Stimulated activated CD4-positive, alpha-beta T cell treated with anti-CD3 and anti-CD28 coated beads, Interleukin-1b, Interleukin-23, amount 100 ng/mL, for 24 hours (primary cell): Measurements from ENCODE around the gene PKD2L2.
"Not testable (repeated sequence)": the region's sequence is repeated elsewhere in the genome, so short reads cannot be mapped to it uniquely, and the experiment has no call there.

Source experiments
- DNase-seq, 4 experiments: peaks; one replicate each; pipeline ENCODE4 v3.0.0-alpha.2; 2020; ENCODE audit warnings: low read depth in 4 of 4, low spot score in 1 of 4

PKD2L2 gene

GRCh38 chr5:137888863-137889759 lies at the start of gene PKD2L2:
PKD2L2 (plus strand) TSS chr5:137889457; CDS start chr5:137889492, 35 bp downstream.
- DNase-seq: peak; percentile 51 to 81 (median 66)

GRCh38 chr5:137842296-137842695 lies 47.0 kb upstream of the PKD2L2 start:
- DNase-seq: no peak

- DNase-seq: no peak
Measured at GRCh38 chr5:137843676-137844299, 45.5 kb upstream of the PKD2L2 start.

GRCh38 chr5:137845472-137845871 lies 43.8 kb upstream of the PKD2L2 start:
- no peak for DNase-seq

GRCh38 chr5:137847687-137848086 lies 41.6 kb upstream of the PKD2L2 start:
- no peak for DNase-seq

GRCh38 chr5:137853165-137853564 lies 36.1 kb upstream of the PKD2L2 start:
- DNase-seq: not testable (repeated sequence)

GRCh38 chr5:137856201-137856600 lies 33.1 kb upstream of the PKD2L2 start:
- DNase-seq: no peak

- no peak for DNase-seq
Measured at GRCh38 chr5:137856916-137857862, 32.1 kb upstream of the PKD2L2 start.

GRCh38 chr5:137858223-137858916 lies 30.9 kb upstream of the PKD2L2 start:
- DNase-seq: no peak

GRCh38 chr5:137858954-137859353 lies 30.3 kb upstream of the PKD2L2 start:
- no peak for DNase-seq

GRCh38 chr5:137862251-137862650 lies 27.0 kb upstream of the PKD2L2 start:
- DNase-seq: no peak

GRCh38 chr5:137863653-137864052 lies 25.6 kb upstream of the PKD2L2 start:
- not testable (repeated sequence) for DNase-seq

GRCh38 chr5:137866541-137867388 lies 22.5 kb upstream of the PKD2L2 start:
- no peak for DNase-seq

GRCh38 chr5:137867664-137868063 lies 21.6 kb upstream of the PKD2L2 start, which contains the start of gene MYOT:
MYOT (plus strand) TSS chr5:137867860; CDS start chr5:137870652, 2,792 bp downstream.
- DNase-seq: no peak

GRCh38 chr5:137870647-137871339 lies 18.5 kb upstream of the PKD2L2 start:
- no peak for DNase-seq

GRCh38 chr5:137871571-137871970 lies 17.7 kb upstream of the PKD2L2 start:
- no peak for DNase-seq

GRCh38 chr5:137872466-137872865 lies 16.8 kb upstream of the PKD2L2 start:
- no peak for DNase-seq

GRCh38 chr5:137876101-137876500 lies 13.2 kb upstream of the PKD2L2 start:
- no peak for DNase-seq

- DNase-seq: no peak
Measured at GRCh38 chr5:137880313-137880712, 8.9 kb upstream of the PKD2L2 start.
